UCSD-AML1 (cell line): ENCODE results near the gene CEP104.

Experiments used
- DNase-seq: peaks from one replicate; lab custom pipeline; 2025; ENCODE audit not compliant: unreplicated experiment; lab: John Stamatoyannopoulos, UW

Gene CEP104

DNA sequence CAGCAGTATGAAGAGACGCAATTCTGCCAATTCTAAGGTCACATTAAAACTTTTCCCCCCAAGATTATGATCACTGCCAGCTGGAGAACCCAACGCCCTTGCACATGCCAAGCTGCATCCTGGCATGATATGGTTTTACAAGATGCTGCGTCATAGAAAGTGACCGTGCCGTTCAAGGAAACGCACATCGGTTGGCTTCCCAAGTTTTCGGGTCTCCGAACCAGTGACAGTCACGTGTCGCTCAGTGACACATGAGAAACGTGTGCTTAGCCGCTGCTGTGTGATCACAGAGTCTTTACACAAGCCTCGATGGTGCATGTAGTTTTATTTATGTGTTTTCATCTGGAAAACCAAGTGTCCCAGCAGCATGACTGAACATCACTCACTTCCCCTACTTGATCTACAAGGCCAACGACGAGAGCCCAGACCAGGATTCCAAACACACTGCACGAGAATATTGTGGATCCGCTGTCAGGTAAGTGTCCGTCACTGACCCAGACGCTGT, 77.0 kb downstream of the CEP104 start:
- DNase-seq: no peak

DNA sequence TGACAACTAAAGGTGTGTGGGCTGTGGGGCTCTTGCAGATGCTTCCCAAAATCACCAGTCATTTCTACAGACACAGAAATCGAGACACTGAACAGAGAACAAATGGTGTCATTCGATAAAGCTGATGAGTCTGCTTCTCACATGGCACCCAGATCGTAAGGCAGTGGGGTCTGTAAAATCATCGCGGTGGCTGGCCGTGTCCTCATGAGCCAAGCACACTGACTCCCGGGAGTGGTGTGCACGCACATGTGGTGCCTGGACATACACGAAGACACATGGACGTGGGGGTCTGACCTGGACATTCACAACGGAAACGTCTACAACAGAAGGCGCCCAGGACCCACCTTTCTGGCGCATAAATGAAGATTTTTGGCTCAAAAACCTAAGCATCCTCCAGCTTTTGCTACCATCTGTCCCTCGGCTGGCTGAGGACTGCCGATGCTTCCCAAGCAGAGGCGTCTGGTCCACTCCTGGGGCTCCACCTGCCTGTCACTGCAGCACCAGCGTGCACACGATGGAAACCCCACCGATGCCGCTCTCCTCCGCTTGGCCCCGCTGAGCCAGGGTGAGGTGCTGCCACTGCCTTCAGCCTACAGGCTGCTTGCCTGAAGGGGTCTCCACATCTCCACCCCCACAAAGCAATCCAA, 77.6 kb downstream of the CEP104 start:
- no peak for DNase-seq

DNA sequence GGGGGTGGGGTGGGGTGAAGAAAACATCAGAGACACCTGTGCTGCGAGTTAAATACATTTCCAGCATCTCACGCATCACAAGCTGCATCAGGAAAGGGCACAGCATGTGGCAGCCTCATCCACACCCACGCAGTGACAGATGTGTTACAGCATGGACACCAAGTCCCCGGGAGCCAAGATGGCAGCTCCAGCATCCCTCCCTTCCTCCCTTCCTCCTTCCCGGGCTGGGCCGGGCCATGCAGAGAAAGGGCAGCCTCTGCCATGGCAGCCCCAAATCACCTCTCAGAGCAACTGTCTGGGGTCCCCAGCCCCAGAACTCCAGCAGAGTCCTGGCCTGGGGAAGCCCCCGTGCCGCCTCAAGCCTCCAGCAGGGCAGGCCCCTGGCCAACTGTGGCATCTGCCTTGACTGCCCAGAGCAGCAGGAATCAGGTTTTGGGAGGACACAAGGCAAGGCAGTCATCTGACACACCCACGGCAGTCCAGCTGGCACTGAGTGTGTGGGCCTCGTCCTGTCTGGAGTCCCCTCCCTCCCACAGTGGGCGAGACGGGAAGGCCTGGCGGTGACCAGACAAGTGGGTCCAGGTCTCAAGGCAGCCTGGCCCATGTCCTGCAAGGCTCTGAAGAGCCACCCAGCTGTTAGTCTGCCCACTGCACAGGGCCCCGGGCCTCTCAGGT, 78.3 kb downstream of the CEP104 start:
- DNase-seq: no peak

DNA sequence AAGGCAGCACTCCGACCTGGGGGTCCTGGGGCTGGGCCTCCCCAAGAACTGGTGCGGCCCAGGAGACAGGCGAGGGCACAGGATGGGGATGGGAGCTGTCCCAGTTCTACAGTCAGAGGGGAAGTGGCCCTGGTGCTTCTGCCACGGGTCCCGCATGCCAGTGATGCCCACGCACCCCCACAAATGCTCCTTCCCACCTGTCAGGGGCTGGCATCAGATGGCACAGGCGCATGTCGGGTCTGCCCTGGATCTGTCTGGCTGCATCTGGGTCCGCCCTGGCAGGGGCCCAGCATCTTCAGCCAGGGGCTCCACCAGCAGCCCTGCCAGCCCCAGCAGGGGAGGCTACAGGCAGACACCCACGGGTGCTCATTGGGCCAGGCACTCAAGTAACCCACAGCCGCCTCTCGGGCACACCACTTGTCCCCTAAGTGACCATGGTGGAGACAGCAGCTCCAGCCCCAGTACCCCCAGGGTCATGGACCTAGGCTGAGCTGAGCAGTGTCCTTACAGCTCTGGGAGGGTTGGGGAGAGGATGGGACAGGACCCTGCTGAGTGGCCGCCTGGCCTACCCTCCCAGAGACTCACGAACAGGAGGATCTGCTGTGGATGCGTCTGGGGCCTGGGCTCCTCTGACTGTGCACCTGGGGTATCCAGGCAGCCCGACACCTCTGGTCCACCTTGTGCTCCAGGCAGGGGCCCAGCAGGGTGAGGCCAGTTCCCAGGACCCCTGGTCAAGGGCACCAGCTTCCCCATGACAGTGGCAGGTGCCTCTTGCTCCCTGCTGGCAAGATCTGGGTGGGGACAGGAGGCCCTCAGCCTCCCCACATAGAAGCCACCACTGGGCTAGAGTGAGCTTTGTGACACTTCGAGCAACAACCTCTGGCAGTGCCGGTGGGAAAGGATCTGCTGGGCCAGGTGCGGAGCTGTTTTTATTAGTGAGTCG, 79.1 kb downstream of the CEP104 start:
- DNase-seq: no peak

DNA sequence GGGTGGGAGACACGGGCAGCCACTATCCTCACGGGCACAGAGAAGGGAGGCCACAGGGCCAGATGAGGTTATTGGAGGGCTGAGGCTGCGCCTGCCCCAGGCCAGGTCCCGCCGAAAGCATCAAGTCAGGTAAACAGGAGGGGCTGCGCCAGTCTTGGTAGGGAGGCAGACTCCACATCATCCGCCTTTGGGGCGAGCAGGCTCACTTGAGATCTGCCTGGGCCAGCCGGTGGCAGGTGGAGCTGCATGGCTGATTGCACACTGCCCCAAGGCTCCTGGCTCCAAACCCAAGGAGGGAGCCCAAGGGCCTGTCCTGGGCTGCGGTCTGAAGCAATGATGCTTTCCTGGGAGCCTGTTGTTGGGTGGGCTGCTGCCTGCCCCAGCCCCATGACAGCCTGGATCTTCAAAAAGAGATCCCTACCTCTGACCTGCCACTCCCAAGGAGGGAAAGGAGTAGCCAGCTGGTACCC, 79.9 kb downstream of the CEP104 start:
- DNase-seq: no peak

DNA sequence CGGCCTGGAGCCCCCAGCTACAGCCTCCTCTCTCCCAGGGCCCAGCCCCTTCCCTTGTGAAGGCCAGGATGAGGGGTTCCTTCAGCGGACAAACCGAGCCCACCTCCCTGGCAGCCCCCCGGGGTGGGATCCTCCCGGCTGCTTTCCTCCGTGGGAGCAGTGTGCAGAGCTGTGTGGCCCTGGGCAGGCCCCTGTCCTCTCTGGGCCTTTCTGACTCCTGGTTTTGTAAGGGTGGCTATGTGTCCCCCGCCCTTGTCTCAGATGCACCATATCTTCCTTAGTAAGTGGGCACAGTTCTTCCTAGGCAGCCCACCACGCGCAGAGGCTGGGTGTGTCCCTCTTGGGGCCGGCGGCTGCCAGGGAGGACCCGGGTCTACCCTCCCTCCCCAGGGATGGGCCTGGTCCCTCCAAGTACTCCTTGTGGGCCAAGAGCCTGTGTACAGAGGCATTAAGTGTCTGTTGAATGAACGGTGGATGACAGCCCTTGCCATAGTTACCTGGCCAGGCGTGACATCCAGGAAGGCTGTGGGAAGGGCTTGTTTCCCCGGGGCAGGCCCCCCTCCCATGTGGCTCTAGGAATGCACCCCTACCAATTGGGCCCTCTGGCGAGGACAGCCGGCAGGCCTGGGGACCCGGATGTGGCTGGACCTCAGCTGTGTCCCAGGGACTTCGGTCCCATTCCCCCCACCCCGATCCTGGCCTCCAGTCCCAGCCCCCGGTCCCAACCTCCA, 80.6 kb downstream of the CEP104 start:
- DNase-seq: no peak

DNA sequence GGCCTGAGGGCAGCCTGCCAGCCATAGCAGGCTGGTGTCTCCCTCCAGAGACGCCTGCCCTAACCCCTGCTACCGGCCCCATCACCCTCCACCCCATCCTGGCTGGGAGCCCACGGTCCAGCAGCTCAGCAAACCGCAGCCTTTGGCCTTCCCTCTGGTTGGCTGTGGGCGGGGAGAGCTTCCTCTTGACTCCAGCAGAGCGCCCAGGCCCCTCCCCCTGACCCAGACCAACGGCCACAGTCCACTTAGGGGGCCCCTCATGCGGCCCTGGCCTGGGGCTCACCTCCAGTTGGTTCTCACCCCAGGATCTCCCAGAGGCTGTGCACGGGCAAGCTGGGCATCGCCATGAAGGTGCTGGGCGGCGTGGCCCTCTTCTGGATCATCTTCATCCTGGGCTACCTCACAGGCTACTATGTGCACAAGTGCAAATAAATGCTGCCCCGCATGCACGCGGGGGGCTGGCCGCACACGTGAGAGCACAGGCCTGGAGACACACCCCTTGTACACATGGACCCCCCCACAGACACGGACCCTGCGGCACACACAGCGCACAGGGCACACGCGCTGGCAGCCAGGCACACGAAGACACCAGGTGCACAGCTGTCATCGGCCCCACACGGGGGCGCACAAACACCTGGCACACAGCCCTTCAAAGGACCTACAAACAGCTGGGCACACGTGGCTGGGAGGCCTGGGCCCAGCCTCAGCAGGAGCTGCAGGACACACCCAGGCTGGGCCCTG, 81.4 kb downstream of the CEP104 start:
- peak; percentile 71 for DNase-seq

DNA sequence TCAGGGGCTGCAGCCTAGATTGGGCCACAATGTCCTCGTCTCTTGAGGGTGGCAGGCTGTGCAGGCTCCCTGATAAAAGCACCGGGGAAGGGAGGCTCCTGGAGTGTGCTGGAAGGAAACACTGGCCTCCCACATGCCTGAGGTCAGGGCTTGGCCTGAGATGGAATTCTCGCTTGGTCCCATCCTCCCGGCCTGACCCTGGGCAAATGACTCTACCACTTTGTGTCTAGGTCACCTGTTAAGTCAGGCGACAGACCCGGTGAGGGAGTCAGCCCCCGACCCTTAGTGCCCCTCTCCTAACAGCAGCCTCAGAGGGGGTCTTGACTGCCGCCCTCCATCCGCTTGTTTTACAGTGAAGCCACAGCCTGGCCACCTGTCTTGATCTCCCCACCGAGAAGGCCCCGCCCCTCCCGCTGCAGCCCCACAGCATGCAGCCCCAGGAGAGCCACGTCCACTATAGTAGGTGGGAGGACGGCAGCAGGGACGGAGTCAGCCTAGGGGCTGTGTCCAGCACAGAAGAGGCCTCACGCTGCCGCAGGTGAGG, 82.0 kb downstream of the CEP104 start:
- DNase-seq: peak; percentile 36

DNA sequence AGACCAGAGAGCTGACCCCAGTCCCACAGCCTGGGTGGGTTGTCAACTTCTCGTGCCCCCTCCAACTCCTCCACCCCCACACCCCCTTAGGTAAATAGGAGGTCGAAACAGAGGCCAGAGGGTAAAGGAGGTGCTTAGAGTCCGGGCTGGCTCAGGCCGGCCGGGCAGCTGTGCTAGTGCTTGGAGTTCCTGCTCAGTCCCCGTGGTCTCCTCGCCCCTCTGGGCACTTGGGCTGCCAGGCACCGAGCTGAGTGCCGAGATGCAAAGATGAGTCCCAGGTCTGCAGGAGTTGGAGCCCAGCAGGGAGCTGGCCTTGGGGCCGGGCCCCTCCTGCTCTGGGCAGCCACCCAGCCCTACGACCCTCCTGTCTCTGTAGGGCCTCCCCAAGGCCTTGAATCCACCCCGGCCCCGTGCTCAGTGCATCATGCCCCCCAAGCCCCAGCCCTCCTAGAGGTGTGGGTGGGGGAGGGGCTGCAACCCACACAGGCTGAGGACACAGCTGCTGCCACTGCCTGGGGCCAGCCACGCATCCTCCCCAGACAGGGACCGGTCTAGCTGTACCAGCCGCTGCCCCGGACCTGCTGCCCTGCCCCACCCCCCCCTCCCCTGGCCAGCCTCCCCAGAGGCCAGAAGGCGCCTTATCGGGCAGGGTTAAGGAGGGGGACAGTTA, 82.6 kb downstream of the CEP104 start:
- DNase-seq: no peak

DNA sequence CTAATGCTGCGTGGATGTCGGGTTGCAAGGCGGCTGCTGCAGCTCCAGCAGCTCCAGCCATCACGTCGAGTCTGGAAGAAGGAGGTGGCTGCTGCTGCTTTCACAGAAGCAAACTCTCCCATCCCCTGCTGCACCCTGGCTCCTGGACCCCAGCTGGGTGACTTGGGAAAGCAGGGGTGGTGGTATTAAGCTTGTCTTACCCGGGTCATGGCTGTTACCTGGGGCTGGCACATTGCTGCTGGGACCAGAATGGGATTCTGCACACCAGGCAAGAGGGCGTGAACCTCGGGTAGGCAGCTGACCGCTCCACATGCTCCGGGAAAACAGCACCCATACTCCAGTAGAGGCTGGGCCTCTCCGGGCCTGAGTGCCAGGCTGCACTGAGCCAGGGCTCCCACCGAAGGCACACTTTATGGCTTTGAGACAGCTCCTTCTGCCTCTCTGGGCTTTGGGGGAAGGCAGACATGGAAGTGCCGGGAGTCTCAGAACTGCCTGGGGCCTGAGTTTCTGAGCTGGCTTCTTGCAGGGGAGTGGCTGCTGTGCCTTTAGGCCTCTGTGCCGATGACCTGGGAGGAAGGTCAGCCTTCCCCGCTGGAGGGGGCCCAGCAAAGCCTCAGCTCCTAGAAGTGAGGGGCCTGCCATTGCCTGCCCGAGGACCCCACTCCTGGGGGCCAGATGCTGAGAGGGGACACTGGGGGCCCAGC, 83.3 kb downstream of the CEP104 start:
- DNase-seq: no peak

DNA sequence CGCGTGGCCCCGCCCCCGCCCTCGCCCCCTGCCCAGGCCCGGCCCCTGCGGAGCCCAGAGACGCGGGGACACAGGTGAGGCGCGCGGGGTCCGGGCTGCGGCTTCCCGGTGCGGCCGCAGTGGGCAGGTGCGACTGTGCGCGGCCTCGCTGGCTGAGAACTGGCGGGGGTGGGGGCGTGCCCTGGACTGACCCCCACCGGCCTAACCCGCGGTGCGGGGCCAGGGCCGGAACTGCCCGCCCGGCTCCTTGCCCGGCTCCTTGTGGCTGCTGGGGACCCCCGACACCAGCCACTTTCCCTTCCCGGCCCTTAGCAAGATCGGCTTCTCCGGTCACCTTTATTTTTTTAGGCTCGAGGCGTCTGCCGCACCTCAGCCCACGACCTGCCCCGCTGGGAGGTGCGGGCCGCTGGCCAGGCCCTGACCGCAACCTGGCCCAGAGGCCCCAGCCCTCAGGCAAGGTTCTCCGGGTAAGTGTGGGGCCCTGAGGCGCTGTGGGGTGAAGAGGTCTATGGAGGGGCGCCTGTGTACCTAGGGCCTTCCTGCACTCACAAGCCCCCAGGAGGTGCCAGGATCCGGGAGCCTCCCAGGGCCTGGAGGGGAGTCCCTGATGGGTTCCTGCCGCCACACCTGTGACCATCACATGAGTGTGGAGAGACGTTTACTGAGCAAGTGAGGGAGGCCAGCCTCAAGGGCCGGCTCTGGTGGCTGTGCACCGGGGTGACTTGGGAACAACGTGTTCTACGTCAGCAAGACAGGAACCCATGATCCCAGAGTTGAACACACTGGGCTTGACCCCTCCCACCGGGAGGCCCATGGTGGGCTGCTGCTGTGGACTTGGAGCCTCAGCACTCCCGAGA, 84.1 kb downstream of the CEP104 start, which contains the start of gene SMIM1:
Gene SMIM1, plus strand, starts transcription at position 35 of the 857 bp plus-strand sequence. CDS start 2,625 bp downstream, outside the sequence.
- DNase-seq: no peak

DNA sequence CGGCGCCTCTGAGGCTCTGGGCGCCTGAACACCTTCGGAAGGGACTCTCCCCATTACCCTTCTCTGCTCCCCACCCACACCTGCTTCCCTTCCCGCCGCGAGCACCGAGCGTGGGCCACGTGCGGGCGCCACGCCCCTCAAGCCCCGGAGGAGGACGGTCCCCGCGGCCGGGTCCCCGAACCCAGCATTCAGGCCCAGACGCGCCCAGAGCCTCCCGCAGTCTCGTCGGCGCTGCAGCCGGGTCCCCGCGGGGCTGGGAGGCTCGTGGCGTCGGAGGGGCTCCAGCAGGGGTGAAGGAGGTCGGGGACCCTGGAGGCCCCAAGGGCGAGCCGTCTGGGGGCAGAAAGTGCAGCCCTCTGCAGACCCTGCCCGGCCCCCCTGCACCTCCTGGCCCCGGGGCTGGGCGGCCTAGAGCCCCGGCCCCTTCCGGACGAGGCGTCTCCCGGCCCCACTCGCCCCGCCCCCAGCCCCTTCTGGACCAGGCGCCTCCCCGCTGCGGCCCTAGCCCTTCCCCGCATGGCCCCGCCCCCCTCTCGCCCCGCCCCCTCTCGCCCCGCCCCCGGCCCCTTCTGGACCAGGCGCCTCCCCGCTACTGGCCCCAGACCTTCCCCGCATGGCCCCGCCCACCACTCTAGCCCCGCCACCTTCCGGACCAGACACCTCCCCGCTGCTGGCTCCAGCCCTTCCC, 84.8 kb downstream of the CEP104 start:
- DNase-seq: peak; percentile 91

DNA sequence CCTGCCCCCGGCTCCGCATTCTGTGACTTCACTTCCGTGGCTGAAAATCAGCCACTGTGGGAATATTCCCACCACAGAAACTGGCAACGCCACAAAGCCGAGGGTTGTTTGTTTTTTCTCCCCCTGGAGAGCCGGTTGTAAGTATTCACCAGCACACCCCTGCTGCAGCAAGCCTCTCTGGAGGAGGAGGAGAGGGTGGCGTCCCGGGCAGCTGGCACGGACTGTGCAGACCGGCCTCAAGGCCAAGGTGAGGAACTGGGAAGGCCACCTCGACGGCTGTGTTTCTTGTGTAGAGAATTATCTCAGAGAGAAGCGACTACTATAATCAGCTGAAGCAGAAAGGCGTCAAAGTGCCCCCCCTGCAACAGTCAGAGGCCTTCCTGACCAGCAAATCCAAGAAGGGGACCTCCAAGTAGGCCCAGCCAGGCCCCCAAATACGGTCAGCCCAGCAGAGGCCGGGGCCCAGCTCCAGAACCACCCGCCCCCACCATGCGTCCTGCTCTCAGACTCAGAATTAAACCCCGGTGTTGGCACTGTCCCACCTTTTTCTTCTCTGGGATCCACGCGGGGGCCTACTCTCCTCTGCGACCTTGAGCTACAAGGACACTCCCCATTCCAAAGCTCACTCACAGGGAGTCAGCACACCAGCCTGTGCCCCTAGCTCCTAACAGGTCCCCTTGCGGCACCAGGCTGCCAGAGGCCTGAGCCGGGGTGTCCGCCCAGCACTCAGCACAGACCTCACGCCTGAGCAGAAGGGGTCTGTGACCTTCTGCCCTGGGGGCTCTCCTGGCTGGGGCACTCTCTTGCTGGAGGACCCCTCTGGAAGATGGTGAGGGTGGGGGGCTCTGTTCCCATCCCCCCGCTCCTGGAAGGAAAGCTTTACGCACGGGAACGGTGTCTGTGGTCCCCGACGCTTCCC, 85.6 kb downstream of the CEP104 start:
- DNase-seq: no peak

DNA sequence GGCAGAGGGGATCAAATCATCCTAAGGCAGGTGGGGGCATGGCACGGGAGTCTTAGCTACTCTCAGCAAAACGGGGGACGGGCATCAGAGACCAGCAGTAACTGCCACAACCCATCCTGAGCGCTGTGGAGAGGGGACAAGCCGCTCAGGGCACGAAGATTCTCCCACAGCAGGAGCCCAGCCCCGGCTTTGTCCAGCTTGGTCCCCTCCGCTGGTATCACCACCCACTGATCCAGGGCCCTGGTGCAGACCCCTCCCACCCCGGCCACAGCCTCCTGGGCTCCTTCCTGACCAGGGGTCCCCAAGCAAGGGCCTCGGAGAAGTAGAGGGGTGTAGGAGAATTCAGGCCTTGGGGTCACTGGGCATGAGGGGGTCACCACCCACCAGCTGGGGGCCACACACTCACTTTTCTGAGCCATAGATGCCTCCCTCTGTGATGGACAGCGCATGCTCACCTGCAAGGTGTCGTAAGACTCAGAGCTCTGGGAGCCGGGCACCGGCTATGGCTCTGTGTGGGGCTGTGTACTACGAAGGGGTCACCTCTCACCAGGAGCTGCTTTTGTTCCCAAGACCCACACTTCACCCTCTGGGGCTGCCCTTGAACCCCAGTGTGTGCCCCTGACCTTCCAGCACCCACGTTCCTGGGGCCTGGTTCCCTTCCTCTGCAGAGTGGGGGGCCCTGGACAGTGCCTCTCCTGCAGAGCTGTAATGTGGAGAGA, 86.8 kb downstream of the CEP104 start:
- no peak for DNase-seq

DNA sequence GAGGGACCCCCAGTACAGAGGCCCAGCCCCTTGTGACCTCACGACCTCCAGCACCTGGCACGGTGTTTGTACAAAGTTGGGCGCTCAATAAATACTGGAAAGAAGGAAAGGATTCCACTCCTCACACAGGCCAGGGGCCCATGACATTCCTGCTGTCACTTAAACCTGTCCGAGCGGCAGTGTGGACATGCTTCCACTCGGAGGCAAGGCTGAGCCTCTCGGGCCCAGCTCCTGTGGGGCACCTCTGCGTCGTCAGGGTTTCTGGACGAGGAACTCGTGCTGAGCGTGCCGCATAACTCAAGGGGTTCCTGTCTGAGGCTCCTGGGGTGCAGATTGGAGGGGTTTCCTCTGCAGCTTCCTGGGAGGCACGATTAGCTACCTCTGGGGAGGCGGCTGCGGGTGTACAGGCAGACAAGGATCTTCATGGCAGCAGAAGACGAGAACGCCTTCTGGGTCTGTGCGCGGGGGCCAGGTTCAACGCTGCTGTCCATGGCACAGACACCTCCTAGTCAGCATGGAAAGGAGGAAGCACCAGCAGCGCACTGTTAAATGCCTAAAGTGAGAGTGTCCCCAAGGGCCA, 88.1 kb downstream of the CEP104 start:
- no peak for DNase-seq
